HK-2 (cell line): ENCODE results near the gene ERG.
A peak's percentile ranks its signal among the peaks of the same experiment; 100 is the strongest.

ENCODE experiments used
- DNase-seq: peaks from one replicate; pipeline ENCODE4 v3.0.0-alpha.2; 2018; ENCODE audit not compliant: unreplicated experiment

Gene ERG

GRCh38 chr21:38498057-38498833 is at the start of gene ERG:
Gene ERG (minus strand): TSS chr21:38498477. CDS start chr21:38498380, 97 bp downstream.
- no peak for DNase-seq

- peak; percentile 5 for DNase-seq
Measured at GRCh38 chr21:38544661-38545060, 46.4 kb upstream of the ERG start.

GRCh38 chr21:38542263-38542662 is 44.0 kb upstream of the ERG start:
- DNase-seq: no peak

- no peak for DNase-seq
Measured at GRCh38 chr21:38538353-38538752, 40.1 kb upstream of the ERG start.

GRCh38 chr21:38534591-38534990 is 36.3 kb upstream of the ERG start:
- no peak for DNase-seq

GRCh38 chr21:38533887-38534286 is 35.6 kb upstream of the ERG start:
- DNase-seq: no peak

GRCh38 chr21:38531591-38531990 is 33.3 kb upstream of the ERG start:
- DNase-seq: no peak

- DNase-seq: no peak
Measured at GRCh38 chr21:38531039-38531541, 32.8 kb upstream of the ERG start.

GRCh38 chr21:38527737-38528136 is 29.5 kb upstream of the ERG start:
- DNase-seq: no peak

- no peak for DNase-seq
Measured at GRCh38 chr21:38525454-38525853, 27.2 kb upstream of the ERG start.

GRCh38 chr21:38524168-38525153 is 26.2 kb upstream of the ERG start:
- DNase-seq: no peak

- DNase-seq: no peak
Measured at GRCh38 chr21:38520511-38520910, 22.2 kb upstream of the ERG start.

- DNase-seq: no peak
Measured at GRCh38 chr21:38511662-38512243, 13.5 kb upstream of the ERG start.

GRCh38 chr21:38511198-38511597 is 12.9 kb upstream of the ERG start:
- no peak for DNase-seq

- DNase-seq: no peak
Measured at GRCh38 chr21:38507374-38507942, 9.2 kb upstream of the ERG start.

GRCh38 chr21:38506661-38507281 is 8.5 kb upstream of the ERG start:
- no peak for DNase-seq

GRCh38 chr21:38505654-38506523 is 7.6 kb upstream of the ERG start:
- DNase-seq: no peak

GRCh38 chr21:38504066-38504465 is 5.8 kb upstream of the ERG start:
- DNase-seq: no peak

GRCh38 chr21:38503583-38503982 is 5.3 kb upstream of the ERG start:
- DNase-seq: no peak

- DNase-seq: no peak
Measured at GRCh38 chr21:38500073-38500472, 1.8 kb upstream of the ERG start.
